Activated CD4-positive, alpha-beta T cell treated with anti-CD3 and anti-CD28 coated beads, Interleukin-2, Interleukin-6, amounts not matched to agents 100 ng/mL and 50 ng/mL, durations not matched to agents 16 hours and 8 hours (primary cell): ENCODE results near the gene TCEAL9.
"Not testable (repeated sequence)": the region's sequence is repeated elsewhere in the genome, so short reads cannot be mapped to it uniquely, and the experiment has no call there.

Source experiments
- DNase-seq: peaks from one replicate; pipeline ENCODE4 v3.0.0-alpha.2; 2020

TCEAL9 gene, protein sequence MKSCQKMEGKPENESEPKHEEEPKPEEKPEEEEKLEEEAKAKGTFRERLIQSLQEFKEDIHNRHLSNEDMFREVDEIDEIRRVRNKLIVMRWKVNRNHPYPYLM

DNA sequence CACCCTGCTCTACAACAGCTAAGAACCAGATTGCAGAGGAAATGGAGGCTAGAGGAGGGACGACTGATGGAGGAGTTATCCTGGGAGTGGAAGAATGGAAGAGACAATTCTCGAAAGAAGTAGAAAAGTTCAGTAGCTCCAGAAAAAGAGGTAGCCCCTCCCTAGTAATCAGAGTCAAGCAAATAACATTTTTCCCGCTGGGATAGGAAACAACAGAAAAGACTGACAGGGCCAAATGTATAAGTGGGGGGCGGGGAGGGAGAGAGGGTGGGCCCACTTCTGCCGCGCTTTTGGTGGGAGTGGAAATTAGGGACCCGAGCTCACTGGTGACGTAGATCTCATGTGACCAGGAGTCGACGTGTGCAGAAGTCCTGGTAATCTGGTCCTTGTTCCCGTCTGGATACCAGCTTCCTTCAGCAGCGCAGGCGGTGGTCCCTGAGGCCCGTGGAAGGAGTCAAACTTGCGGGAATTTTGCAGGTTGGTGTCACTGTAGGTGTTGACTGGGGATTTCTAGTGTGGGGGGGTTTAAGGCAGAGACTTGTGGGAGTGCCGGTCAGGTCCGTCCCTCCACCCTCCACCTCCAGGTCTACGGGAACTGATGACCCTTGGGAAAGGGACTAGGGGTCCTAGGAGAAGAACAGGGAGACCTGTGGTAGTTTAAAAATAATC, at the start of gene TCEAL9:
Gene TCEAL9 (plus strand): TSS at position 377 of the 669 bp plus-strand sequence. CDS start 1,179 bp downstream, outside the sequence.
- no peak for DNase-seq

DNA sequence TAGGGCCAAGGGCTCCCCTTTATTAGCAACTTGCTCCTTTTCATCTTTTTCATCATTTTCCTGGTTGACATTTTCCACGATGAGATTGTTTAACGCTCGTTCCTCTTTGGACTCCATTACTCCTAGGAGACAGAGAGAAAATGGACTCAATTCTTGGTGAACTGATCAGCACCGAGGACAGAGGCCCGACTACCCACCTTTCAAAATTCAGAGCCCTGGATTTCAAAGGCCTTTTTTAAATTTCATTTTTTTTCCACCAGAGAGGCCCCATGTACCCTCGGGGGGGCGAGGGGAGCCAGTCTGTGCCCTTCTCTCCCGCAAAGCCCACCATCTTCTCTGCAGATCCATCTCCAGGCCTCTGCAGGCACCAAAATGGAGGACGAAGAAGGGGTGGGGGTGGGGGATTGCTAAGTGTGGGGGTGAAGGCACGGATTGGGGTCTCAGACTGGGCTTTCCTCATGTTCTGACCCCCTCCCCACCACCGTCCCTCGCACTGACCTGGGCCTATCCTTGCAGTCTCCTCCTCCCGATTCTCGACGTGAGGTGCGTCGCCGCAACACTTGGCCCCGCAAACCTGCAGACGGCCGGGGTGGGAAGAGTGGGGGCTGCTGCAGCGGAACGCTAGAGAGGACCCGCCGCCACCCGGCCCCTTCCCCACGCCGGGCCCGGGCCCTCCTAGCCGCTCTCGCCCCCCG, 46.3 kb upstream of the TCEAL9 start:
- DNase-seq: no peak

DNA sequence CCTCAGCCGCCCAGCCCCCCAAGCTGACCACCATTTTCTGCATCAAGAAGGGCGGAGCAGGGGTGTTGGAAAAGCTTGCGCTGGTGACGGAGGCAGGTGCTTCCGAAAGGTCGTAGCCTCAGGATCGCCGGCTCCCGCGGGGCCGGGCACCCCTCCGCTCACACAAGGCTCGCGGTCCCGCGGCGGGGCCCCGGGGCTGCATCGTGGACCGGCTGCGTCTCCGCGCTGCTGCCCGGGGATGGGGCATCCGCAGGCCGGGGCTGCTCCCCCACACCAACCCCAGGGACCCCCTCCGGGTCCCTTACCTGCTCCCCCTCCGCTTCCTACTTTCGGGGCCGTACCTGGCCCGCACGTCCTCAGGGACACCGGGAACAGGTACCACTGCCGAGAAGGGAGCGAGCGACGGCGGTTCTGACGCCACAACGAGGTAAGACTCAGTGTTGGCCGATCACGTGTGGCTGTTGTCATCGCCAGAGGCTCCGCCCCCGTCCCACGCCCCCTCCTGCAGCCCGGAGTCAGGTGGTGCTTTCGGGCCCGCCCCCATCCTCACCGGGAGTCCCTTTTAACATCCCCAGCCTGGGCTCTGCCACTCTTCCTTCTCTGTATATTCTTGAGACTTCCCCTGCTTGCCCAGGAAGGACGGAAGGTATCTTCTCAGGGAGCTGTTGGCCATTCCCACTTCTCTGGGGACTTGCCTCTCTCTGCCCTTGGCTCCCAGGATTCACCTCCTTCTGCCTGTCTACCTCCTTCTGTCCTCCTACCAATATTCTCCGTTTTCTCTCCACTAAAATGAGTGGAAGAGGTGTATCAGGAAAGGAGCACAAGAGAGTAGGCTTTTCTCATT, 45.5 kb upstream of the TCEAL9 start, which contains the start of gene BEX2:
Gene BEX2 (minus strand): TSS at position 436 of the 844 bp plus-strand sequence. CDS start 1,014 bp downstream, outside the sequence.
- peak; percentile 77 for DNase-seq

DNA sequence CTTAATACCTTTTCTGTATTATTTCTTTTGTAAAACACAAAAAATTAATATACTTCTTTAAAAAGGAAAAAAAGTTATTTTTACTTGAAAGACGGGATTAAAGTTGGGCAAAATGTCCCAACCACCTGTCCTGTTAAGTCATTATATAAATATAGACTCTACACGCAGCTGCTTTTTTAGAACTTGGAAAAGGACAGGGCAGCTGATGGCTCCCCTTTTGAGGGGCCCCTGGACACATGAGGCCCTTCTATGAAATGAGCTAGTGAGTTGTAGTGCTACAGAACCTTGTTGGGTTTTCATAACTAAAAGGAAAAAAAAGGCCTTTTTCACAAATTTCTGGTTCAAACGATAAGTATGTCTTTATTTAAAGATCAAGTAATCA, 44.9 kb upstream of the TCEAL9 start:
- DNase-seq: no peak

DNA sequence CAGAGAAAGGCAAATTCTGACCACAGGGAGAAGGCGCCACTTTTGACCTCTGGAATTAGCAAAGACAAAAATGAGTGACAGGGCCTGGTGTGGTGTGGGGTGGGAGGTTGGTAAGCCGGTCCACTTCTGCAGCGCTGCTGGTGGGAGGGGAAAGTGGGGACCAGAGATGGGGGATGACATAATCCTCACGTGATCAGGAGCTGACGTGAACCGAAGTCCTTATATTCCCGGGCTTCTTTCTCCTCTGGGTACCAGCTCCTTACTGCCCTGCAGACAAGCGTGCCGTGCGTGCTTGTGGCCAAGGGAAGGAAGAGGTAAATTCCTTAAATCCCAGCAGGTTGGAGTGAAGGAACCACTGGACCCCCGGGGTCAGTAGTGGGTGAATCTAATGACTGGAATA, 26.3 kb upstream of the TCEAL9 start, which contains the start of gene TCEAL7:
Gene TCEAL7 (plus strand): TSS at position 249 of the 400 bp plus-strand sequence. CDS start 1,165 bp downstream, outside the sequence.
- no peak for DNase-seq

DNA sequence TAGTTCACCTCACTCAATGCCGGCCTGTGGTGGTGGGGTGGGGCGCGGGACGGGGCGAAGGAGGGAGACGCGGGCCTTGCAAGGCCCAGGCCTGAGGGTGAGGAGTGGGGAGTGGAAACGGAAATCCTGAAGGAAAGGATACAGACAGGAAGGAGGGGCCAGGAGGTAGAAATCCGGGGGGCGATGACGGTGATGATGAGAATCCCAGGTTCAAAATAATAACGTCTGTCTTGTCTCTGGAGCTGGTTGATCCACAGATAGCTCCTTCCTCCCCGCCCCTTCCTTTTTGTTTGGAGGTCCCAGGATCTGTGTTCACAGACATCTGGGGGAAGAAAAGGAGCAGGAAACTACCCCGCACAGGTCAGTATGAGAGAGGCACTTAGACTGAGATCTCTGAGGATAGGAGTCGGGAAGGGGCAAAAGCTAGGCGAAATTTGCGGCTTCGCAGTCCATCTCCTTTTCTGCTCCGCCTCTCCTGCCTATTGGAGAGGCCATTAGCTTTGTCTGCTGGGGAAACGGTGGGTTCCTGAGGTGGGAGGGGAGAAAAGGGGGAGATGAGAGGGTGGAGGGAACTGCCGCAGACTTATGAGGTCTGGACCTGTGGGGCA, 25.5 kb upstream of the TCEAL9 start:
- no peak for DNase-seq

DNA sequence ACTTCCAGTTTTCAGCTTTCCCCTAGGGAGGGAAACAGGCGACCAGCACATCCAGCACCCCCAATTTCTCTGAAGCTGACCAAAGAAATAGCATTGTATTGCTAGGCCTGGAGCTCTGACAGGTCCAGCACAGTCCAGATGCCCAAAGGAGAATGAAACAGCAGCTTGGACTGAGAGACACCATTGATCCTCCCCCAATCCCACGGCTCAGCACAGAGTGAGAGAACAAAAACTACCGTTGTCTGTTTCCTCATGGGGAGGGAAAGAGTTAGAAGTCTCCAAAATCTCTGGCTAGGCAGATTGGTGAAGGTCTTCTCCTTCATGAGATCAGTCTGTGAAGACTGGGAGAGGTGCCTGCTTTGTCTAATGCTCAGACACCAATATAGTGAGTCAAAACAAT, 17.6 kb upstream of the TCEAL9 start:
- no peak for DNase-seq

DNA sequence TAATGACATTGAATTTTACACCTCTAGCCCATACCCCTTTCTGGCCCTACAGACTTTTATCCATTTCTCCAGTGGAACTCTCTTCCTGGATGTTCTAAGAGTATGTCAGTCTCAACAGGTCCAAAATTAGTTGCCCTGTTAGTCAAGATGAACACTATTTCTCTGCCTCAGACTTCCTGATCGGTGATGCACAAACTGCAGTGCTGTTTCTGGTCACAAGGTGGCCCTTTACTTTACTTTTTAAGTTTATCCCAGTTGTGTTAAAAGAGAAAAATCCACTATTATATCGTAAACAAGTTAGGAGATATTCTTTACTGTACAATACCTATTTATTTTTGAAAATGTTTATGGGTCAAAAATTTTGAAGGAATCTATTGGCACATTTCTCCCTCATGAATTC, 13.2 kb upstream of the TCEAL9 start:
- DNase-seq: peak; percentile 31

DNA sequence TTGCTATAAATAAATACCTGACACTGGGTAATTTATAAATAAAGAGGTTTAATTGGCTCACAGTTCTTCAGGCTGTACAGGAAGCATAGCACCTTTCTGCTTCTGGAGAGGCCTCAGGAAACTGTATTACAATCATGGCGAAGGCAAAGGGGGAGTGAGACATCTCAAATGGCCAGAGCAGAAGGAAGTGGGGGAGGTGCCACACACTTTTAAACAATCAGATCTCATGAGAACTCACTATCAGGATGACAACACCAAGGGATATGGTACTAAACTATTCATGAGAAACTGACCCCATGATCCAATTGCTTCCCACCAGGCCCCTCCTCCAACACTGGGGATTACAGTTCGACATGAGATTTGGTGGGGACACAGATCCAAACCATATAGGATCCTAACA, 11.7 kb upstream of the TCEAL9 start:
- DNase-seq: no peak

DNA sequence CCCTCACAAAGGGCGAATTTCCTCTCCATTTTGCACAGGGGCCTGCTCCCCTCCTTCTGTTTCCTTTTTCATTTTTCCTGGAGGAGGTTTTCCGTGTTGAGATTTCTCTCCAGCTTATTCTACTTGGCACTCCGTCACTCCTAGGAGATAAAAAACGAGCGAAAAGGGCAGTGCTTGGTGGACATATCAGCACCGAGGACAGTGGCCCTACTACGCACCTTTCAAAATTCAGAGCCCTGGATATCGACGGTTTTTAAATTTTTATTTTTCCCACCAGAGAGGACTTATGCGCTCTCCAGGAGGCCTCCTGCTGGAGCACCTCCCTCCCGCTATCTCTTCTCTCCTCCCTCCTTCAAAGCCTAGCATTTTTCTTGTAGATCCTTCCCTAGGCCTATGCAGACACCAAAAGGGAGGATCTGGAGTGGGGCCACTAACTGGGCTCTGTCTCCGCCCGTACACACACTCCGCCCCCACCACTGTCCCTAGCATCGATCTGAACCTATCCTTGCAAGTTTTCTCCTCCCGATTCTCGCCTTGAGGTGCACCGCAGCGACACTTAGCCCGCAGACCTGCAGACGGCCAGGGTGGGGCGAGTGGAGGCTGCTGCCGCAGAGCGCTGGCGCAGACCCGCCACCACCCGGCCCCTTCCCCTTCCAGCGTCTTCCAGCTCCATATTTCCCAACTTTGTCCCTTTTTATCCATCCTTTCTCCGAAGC, 8.5 kb upstream of the TCEAL9 start:
- no peak for DNase-seq

DNA sequence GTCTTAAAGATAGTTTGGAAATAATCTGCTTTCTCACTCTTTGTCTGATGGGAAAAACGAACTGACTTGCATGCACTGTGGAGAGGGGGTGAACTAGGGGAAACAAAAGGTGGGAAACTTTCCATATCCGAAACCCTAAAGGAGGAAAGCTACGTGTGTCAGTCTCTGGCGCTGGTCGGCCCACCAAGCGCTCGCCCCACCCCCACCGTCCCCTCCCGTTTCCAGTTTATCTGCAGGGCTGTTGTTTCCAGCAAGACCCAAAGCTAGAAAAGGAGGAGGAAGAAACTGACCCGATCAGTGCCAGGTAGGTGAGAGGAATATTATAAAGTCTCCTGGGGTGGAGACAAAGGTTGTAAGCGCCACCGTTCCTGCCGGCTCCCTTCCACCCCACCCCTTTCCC, 552 bp downstream of the TCEAL9 start:
- DNase-seq: no peak

DNA sequence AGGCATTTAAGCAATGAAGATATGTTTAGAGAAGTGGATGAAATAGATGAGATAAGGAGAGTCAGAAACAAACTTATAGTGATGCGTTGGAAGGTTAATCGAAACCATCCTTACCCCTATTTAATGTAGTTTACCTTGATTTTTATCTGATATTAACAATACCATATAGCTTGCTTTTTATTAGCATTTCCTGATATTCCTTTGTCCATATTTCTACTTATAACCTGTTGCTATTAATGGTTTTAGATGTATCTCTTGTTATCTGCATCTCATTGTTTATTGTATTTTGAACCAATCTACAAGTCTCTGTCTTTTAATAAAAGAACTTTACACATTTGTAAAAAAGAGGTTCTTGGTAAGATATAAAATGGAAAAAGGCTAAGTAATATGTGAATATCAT, 1.6 kb downstream of the TCEAL9 start:
- DNase-seq: no peak

DNA sequence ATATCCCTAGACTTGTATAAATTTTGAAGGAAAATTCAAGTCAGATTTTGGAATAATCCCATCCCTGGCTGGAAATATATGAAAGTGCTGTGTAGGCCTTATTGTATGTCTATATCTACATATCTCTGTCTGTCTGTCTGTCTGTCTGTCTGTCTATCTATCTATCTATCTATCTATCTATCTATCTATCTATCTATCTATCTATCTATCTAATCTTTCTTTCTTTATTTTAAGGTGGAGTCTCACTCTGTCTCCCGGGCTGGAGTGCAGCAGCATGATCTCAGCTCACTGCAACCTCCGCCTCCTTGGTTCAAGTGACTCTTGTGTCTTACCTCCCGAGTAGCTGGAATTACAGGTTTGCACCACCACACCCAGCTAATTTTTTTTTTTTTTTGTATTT, 3.3 kb downstream of the TCEAL9 start:
- not testable (repeated sequence) for DNase-seq

DNA sequence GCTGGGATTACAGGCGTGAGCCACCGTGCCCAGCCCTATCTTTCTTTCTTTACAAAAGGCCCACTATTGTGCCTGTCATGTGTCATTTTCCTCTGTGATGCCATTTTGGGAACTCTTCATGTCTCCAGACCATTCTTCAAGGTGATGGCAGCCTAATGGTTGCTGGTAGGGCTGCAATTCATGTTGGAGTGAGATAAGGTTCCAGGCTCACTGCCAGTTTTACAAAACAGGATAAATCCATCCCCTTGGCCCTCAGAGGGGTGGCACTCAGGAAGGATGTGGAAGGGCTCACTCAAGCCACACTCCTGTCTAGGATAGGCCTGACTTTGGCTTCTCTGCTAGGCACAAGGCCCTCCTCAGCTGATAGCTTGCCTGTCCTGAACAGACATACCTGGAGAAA, 3.8 kb downstream of the TCEAL9 start:
- DNase-seq: no peak

DNA sequence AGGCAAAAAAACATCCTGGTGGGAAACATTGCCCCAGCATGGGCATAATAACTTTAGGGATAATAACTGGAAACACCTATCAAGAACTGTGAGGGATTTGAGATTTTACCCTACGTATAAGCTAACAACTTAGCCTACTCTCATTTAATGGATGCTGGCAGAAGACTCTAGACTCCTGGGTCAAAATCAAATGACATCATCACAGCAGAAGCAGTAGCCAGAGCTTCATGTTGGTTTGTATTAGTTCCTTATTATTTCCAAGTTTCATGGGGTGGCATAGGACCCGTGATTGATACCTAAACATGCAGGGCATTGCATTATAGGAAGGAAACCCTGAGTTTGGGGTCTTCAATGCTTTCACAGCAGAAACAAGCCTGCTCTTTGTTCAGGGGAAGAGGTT, 4.6 kb downstream of the TCEAL9 start:
- no peak for DNase-seq

DNA sequence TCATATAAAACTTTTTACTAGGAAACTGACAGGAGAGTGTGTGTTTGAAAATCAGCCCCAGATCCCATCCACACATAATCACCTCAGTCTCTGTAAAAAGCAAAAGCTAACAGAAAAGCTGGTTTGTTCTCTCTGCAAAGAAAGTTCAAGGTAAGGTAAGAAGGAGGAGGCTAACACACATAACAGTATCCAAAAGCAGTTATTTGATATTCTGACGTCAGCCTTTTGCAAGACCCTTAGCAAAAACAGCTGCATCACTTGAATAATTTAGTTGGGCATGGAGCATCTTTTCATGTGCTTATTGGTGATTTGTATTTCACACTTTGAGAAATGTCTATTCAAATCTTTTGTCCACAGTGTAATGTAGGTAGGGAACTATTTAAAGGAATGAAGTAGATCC, 5.5 kb downstream of the TCEAL9 start:
- DNase-seq: no peak

DNA sequence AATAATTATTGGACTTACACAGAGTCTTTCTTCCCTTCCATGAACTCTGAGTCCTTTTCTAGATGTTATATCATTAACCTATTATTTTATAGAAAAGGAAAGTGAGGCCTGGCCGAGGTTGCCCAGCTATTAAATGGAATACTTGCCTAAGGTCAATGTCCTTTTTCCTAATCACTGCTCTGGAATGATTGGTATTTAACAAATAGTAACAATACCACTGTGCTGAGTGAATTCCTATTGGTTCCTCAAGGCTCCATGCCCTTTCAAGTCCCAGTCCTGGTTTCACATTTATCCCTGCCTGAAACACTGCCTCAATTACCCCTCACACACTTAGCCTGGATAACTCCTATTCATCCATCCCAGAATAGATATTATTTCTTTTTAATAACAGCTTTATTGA, 6.2 kb downstream of the TCEAL9 start:
- no peak for DNase-seq

DNA sequence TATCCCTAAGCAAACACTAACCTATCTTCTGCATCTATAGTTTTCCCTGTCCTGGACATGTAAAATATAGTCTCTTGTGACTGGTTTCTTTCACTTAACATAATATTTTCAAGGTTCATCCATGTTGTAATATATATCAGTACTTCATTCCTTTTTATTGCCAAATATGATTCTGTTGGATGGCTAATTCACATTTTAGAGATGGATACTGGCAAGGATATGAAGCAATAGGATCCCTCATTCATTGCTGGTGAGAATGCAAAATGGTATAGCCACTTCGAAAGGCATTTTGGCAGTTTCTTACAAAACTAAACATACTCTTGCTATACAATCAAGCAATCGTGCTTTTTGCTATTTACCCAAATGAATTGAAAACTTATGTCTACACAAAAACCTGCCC, 6.7 kb downstream of the TCEAL9 start:
- no peak for DNase-seq

DNA sequence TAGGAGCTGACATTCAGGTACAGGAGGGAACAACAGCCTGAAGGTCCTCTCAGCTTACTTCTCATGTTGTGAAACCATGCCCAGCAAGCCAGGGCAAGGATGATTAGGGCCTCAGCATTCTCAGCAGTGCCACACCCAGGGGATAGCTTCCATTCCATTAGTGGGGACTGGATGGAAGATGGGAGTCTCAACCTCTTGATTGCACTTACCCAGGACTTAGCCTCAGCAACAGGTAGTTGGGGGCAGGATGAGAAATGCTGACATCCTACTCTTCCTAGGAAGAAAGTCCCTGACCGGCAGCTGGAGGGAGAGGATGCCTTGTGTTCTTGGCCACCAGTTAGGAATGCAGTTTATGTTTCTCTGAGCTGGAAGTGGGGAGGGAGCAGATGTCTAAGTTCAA, 11.2 kb downstream of the TCEAL9 start:
- DNase-seq: no peak

DNA sequence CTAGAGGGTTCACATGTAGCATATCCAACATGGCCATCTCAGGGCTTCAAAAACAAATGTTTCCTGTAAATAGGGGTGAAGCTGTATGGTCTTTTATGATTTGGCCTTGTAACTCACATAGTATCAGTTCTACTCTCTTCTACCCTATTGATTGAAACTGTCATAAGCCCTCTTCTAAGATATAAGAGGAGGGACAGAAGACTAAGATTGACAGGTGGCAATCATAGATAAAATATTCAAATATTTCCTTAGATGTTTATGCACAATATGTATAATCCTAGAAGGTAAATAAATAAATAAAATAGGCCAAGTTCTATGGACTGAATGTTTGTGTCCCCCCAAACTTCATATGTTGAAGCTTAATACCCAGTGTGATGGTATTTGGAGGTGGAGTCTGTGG, 13.2 kb downstream of the TCEAL9 start:
- no peak for DNase-seq

DNA sequence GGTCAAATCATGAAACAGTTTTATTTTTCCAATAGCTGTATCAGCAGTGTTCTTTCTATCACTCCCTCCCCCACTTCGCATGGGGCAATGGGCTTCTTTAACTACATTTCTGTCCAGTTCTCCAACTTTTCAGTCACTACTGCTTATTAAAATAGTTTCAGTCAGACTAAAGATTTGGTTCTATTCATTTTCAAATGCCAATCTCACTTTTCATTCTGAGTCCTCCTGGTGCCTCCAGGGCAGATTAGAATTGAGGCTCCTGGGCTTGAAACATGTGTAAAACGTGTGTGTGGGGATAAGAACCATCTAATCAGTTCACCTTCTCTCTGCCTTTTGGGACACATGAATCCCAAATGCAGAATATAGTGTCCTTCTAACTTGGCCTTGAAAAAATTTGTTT, 16.6 kb downstream of the TCEAL9 start:
- DNase-seq: no peak

DNA sequence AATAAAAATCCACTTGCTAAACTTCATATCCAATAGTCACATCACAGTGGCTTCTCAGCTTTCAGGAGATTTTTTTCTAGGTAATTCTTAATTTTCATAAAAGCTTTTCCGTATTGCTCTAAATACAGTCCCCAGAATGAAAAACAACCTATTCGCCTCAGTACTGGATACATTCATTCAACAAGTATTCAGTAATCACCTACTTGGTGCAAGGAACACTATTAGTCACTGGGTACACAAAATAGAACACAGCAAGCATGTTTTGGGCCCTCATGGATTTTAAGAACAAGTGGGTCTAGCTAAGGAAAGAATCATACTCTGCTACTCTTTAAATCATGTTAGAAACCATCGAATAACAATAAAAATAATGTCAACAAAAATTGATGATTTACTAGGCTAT, 17.3 kb downstream of the TCEAL9 start:
- DNase-seq: no peak
